Stimulated activated CD8-positive, alpha-beta memory T cell treated with anti-CD3 and anti-CD28 coated beads, Interleukin-4, amount 100 ng/mL, for 4 hours (primary cell): ENCODE data around the gene AGFG1.

Experiments
- DNase-seq, 2 donors: peaks; one replicate each; pipeline ENCODE4 v3.0.0-alpha.2; 2020; ENCODE audit warnings: low read depth in 2 of 2, low spot score in 1 of 2

The AGFG1 gene

GRCh38 chr2:227606476-227606875 lies 134.5 kb downstream of the AGFG1 start:
- DNase-seq = no peak

- no peak for DNase-seq
These were observed 136.0 kb downstream of the AGFG1 start for GRCh38 chr2:227607941-227608340.

DNA sequence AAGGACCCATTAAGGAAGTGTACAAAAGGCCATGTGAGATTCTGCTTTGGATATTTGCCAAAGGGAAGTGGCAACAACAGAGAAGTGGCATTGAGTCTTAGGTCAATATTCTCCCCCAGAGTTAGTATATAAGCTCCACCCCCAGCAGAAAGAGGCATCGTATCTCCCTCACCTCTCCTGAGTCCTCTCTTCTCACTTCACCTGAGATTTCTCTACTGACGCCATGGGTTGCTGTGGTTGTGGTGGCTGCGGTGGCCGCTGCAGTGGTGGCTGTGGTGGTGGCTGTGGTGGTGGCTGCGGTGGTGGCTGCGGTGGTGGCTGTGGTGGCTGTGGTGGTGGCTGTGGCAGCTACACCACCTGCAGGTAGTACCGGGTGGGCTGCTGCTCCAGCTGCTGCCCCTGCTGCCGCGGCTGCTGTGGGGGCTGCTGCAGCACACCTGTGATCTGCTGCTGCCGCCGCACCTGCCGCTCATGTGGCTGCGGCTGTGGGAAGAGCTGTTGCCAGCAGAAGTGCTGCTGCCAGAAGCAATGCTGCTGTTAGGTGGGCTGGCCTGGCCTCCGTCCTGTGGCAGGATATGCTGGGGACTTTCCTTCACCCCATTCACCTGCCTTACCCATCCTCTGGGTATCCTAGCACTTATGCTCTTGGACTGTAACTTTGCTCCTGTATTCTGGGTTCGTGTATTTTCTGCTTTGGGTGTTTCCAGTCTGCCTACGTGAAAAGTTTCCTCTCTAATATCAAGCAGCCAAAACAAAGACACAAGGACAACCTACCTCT lies 136.8 kb downstream of the AGFG1 start:
- no peak for DNase-seq

- no peak for DNase-seq
These were observed 138.2 kb downstream of the AGFG1 start for GRCh38 chr2:227610123-227610522.
